ENCODE data around the gene CNOT8.
"Not testable (repeated sequence)": the region's sequence is repeated elsewhere in the genome, so short reads cannot be mapped to it uniquely, and the experiment has no call there.

CNOT8 gene

GRCh38 chr5:154896562-154897165, 38.2 kb downstream of the CNOT8 start:
- H3K27me3 ChIP-seq (ENCODE audit: low read depth) = no peaks in the 10 kb centered on the region
- no peak for DNase-seq (ENCODE audit: low spot score in 2 of 2)
- no peaks in the 10 kb centered on the region for H3K4me1 ChIP-seq
- H3K36me3 ChIP-seq (replicated peaks) = peaks cover 82% of the 10 kb centered on the region
- H3K4me3 ChIP-seq = no peak overlapping the region
- in situ Hi-C loops (cut with MboI; ENCODE audit: low sequenced_read_pairs) = no loop called here
- no peaks in the 10 kb centered on the region for H3K9me3 ChIP-seq

- no peak for DNase-seq (ENCODE audit: low spot score in 2 of 2)
- in situ Hi-C loops (cut with MboI; ENCODE audit: low sequenced_read_pairs) = no loop called here
These were observed 39.8 kb downstream of the CNOT8 start for GRCh38 chr5:154898210-154898609.

GRCh38 chr5:154899151-154899816, 40.9 kb downstream of the CNOT8 start:
- no peaks in the 10 kb centered on the region for H3K27me3 ChIP-seq (ENCODE audit: low read depth)
- no peaks in the 10 kb centered on the region for H3K9me3 ChIP-seq
- no peak for DNase-seq (ENCODE audit: low spot score in 2 of 2)
- H3K36me3 ChIP-seq (replicated peaks) = peaks cover 84% of the 10 kb centered on the region
- no peaks in the 10 kb centered on the region for H3K4me1 ChIP-seq
- in situ Hi-C loops (cut with MboI; ENCODE audit: low sequenced_read_pairs) = no loop called here
- H3K4me3 ChIP-seq = no peak overlapping the region

More at GRCh38 chr5:154898210-154898609, 39.8 kb downstream of the CNOT8 start:
- peaks cover 82% of the 10 kb centered on the region for H3K36me3 ChIP-seq (replicated peaks)
- H3K4me1 ChIP-seq = no peaks in the 10 kb centered on the region
- H3K4me3 ChIP-seq = no peak overlapping the region
- no peaks in the 10 kb centered on the region for H3K27me3 ChIP-seq (ENCODE audit: low read depth)
- H3K9me3 ChIP-seq = no peaks in the 10 kb centered on the region

GRCh38 chr5:154900066-154900465, 41.6 kb downstream of the CNOT8 start:
- no peaks in the 10 kb centered on the region for H3K27me3 ChIP-seq (ENCODE audit: low read depth)
- peaks cover 85% of the 10 kb centered on the region for H3K36me3 ChIP-seq (replicated peaks)
- no peak overlapping the region for H3K4me3 ChIP-seq
- in situ Hi-C loops (cut with MboI; ENCODE audit: low sequenced_read_pairs) = no loop called here
- no peaks in the 10 kb centered on the region for H3K9me3 ChIP-seq
- DNase-seq (ENCODE audit: low spot score in 2 of 2) = no peak
- no peaks in the 10 kb centered on the region for H3K4me1 ChIP-seq

- H3K4me3 ChIP-seq = no peak overlapping the region
- H3K36me3 ChIP-seq (replicated peaks) = peaks cover 81% of the 10 kb centered on the region
- H3K4me1 ChIP-seq = no peaks in the 10 kb centered on the region
- in situ Hi-C loops (cut with MboI; ENCODE audit: low sequenced_read_pairs) = no loop called here
- no peak for DNase-seq (ENCODE audit: low spot score in 2 of 2)
- no peaks in the 10 kb centered on the region for H3K9me3 ChIP-seq
- no peaks in the 10 kb centered on the region for H3K27me3 ChIP-seq (ENCODE audit: low read depth)
These were observed 42.8 kb downstream of the CNOT8 start for GRCh38 chr5:154901276-154901675.

GRCh38 chr5:154901913-154902312, 43.5 kb downstream of the CNOT8 start:
- in situ Hi-C loops (cut with MboI; ENCODE audit: low sequenced_read_pairs) = no loop called here
- Histone ChIP-seq H3K9me3 (no peaks in the 10 kb centered on the region), H3K36me3 (replicated peaks) (peaks cover 79% of the 10 kb centered on the region), H3K4me3 (no peak overlapping the region), H3K27me3 (ENCODE audit: low read depth) (no peaks in the 10 kb centered on the region), H3K4me1 (no peaks in the 10 kb centered on the region)
- DNase-seq (ENCODE audit: low spot score in 2 of 2) = no peak

GRCh38 chr5:154905601-154906000, 47.2 kb downstream of the CNOT8 start:
- DNase-seq (ENCODE audit: low spot score in 2 of 2); H3K4me1 ChIP-seq; H3K27me3 ChIP-seq (ENCODE audit: low read depth); H3K9me3 ChIP-seq; H3K4me3 ChIP-seq; in situ Hi-C loops (cut with MboI; ENCODE audit: low sequenced_read_pairs): not testable (repeated sequence)
- H3K36me3 ChIP-seq (replicated peaks) = peaks cover 72% of the 10 kb centered on the region

GRCh38 chr5:154916874-154917273, 58.4 kb downstream of the CNOT8 start:
- no peak for DNase-seq (ENCODE audit: low spot score in 2 of 2)
- Histone ChIP-seq H3K4me1 (no peaks in the 10 kb centered on the region), H3K9me3 (no peaks in the 10 kb centered on the region), H3K27me3 (ENCODE audit: low read depth) (no peaks in the 10 kb centered on the region), H3K36me3 (replicated peaks) (peaks cover 74% of the 10 kb centered on the region), H3K4me3 (no peak overlapping the region)
- in situ Hi-C loops (cut with MboI; ENCODE audit: low sequenced_read_pairs) = loop anchor here (10.0 kb wide), 1 partner anchor 112 kb away; no protein-coding TSS in a partner anchor

GRCh38 chr5:154917757-154918156, 59.3 kb downstream of the CNOT8 start:
- no peak overlapping the region for H3K4me3 ChIP-seq
- no peaks in the 10 kb centered on the region for H3K27me3 ChIP-seq (ENCODE audit: low read depth)
- H3K9me3 ChIP-seq = no peaks in the 10 kb centered on the region
- H3K4me1 ChIP-seq = no peaks in the 10 kb centered on the region
- in situ Hi-C loops (cut with MboI; ENCODE audit: low sequenced_read_pairs) = loop anchor here (10.0 kb wide), 1 partner anchor 113 kb away; no protein-coding TSS in a partner anchor
- peaks cover 72% of the 10 kb centered on the region for H3K36me3 ChIP-seq (replicated peaks)
- no peak for DNase-seq (ENCODE audit: low spot score in 2 of 2)

GRCh38 chr5:154923441-154924430, 65.3 kb downstream of the CNOT8 start:
- H3K9me3 ChIP-seq = no peaks in the 10 kb centered on the region
- H3K36me3 ChIP-seq (replicated peaks) = peaks cover 73% of the 10 kb centered on the region
- no peaks in the 10 kb centered on the region for H3K27me3 ChIP-seq (ENCODE audit: low read depth)
- no peak for DNase-seq (ENCODE audit: low spot score in 2 of 2)
- H3K4me3 ChIP-seq = no peak overlapping the region
- in situ Hi-C loops (cut with MboI; ENCODE audit: low sequenced_read_pairs) = no loop called here
- no peaks in the 10 kb centered on the region for H3K4me1 ChIP-seq

Measured in HAP-1 (cell line).